ENCODE data around the gene SLC9A8. TPM values are rescaled to one million over a fixed set of nuclear protein-coding genes. Genes with fewer than 3 reads are reported as not detected.
A peak's percentile ranks its signal among the peaks of the same experiment; 100 is the strongest.

Gene SLC9A8
- total RNA-seq, 1 donor: 6.9 TPM

DNA sequence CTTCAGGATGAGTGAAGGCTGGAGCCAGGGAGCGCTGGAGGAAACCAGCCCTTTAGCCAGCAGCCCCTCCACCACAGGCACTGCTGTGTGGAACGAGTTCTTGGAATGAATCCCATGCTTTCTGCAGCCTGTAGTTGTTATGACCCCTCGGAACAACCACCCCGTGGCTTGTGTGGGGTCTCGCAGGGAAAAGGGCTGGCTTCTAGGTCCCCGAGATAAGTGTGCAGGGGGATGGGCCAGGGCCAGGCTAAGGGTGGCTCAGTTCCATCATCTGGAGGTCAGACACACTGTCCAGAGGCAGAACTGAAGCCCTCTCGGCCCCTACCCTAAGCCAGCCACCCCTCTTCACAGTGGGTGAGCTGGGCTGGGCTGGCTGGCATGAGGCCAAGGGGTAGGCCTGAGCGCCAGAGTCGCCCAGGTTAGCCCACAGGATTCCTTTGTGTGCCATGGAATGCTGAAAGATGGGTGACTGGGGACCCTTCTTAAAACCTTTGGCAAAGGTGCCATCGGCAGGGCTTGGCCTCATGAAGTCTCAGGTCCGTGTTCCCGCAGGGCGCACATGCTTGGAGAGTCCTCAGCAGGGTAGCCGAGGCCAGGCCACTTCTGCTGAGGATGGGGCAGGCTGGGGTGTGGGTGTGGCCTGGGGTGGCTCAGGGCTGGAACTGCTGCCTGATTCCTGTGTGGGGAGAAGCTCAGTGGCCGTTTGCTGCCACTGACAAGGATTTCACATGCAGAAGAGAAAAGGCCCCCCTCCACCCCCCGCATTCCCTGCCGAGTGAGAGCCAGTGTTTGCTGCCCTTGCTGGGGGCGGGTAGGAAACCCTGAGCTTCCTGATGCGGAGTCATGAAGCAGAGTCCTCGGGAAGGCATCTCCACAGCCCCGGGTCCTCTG is 78.1 kb downstream of the SLC9A8 start:
- Histone ChIP-seq H3K79me2 (ENCODE audit: insufficient read depth, low read length) (peaks cover 2% of the 10 kb centered on the region), H3K27me3 (ENCODE audit: insufficient read depth, low read length) (no peaks in the 10 kb centered on the region), H3K4me3 (ENCODE audit: insufficient read depth, low read length) (no peak overlapping the region), H3K9me3 (ENCODE audit: low read depth, low read length) (no peaks in the 10 kb centered on the region), H3K27ac (ENCODE audit: low read depth, low read length) (no peak overlapping the region), H3K36me3 (ENCODE audit: insufficient read depth, low read length) (peaks cover under 1% of the 10 kb centered on the region), H3K4me2 (ENCODE audit: insufficient read depth, low read length) (no peak overlapping the region), H3K4me1 (ENCODE audit: insufficient read depth, low read length) (peaks cover 39% of the 10 kb centered on the region), H4K20me1 (ENCODE audit: insufficient read depth, low read length) (peaks cover 10% of the 10 kb centered on the region), H2AFZ (ENCODE audit: low read length) (no peak overlapping the region)
- TF ChIP-seq, protein P1, sequence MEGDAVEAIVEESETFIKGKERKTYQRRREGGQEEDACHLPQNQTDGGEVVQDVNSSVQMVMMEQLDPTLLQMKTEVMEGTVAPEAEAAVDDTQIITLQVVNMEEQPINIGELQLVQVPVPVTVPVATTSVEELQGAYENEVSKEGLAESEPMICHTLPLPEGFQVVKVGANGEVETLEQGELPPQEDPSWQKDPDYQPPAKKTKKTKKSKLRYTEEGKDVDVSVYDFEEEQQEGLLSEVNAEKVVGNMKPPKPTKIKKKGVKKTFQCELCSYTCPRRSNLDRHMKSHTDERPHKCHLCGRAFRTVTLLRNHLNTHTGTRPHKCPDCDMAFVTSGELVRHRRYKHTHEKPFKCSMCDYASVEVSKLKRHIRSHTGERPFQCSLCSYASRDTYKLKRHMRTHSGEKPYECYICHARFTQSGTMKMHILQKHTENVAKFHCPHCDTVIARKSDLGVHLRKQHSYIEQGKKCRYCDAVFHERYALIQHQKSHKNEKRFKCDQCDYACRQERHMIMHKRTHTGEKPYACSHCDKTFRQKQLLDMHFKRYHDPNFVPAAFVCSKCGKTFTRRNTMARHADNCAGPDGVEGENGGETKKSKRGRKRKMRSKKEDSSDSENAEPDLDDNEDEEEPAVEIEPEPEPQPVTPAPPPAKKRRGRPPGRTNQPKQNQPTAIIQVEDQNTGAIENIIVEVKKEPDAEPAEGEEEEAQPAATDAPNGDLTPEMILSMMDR (IDR thresholded peaks at IDR 0.05; ENCODE audit: extremely low read depth, low read depth, low read length): no peak
- DNase-seq (ENCODE audit: insufficient read length, low spot score, missing footprints): no peak

DNA sequence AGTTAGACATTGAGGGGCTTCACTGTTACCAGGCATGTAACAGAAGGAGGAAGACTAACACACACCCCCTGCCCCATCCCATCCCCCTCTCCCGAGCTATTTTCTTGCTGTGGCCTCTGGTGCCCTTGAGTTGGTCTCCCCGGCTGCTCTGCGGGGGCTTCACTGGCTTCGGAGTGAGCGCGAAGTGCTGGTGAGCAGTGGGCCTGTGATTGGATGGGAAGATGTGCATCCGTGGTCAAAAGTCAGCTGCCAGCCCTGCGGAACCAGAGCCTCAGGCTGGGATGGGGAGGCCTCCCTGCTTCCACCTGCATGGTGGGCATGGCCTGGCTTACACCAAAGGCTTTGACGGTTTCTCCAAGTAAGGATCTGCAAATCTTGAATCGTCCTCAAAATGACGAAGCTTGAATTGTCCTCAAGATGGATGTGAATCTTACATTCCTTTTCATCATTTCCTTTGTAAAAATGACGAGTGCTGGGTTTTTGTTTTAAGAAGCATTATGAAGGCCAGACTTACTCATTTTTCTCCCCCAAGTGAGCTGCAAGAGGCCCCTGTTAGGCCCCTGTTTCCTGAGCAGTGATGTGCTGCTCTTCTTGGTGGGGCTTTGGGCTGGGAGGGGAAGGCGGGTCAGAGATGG is 79.0 kb downstream of the SLC9A8 start:
- TF ChIP-seq, protein P1 (IDR thresholded peaks at IDR 0.05; ENCODE audit: extremely low read depth, low read depth, low read length): no peak
- Histone ChIP-seq H4K20me1 (ENCODE audit: insufficient read depth, low read length) (peaks cover 10% of the 10 kb centered on the region), H3K36me3 (ENCODE audit: insufficient read depth, low read length) (no peaks in the 10 kb centered on the region), H2AFZ (ENCODE audit: low read length) (no peak overlapping the region), H3K4me1 (ENCODE audit: insufficient read depth, low read length) (peaks cover 39% of the 10 kb centered on the region), H3K4me3 (ENCODE audit: insufficient read depth, low read length) (no peak overlapping the region), H3K4me2 (ENCODE audit: insufficient read depth, low read length) (no peak overlapping the region), H3K79me2 (ENCODE audit: insufficient read depth, low read length) (peaks cover 2% of the 10 kb centered on the region), H3K9me3 (ENCODE audit: low read depth, low read length) (no peaks in the 10 kb centered on the region), H3K27me3 (ENCODE audit: insufficient read depth, low read length) (no peaks in the 10 kb centered on the region), H3K27ac (ENCODE audit: low read depth, low read length) (no peak overlapping the region)
- no peak for DNase-seq (ENCODE audit: insufficient read length, low spot score, missing footprints)

DNA sequence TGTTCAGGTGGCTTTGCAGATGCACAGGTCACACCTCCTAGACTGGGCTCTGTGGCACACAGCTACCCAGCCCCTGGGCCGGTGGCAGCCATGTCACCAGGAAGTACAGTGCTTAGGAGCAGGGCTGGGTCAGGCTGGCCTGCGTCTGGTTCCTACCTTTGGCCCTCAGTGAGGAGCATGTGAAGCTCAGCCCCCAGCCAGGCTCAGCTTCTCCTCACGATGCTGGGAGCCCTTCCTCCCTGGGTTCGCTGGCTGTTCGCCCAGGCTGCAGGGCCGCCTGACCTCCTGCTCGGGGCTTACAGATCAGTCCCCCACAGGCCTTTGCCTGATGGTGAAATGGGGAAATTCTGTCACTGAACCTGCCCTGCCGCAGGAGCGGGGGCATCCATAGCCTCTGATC is 79.6 kb downstream of the SLC9A8 start:
- H4K20me1 ChIP-seq (ENCODE audit: insufficient read depth, low read length): peaks cover 9% of the 10 kb centered on the region
- no peak overlapping the region for H3K27ac ChIP-seq (ENCODE audit: low read depth, low read length)
- TF ChIP-seq, protein P1 (IDR thresholded peaks at IDR 0.05; ENCODE audit: extremely low read depth, low read depth, low read length): no peak
- H3K4me1 ChIP-seq (ENCODE audit: insufficient read depth, low read length): peaks cover 34% of the 10 kb centered on the region
- no peak for DNase-seq (ENCODE audit: insufficient read length, low spot score, missing footprints)
- H3K36me3 ChIP-seq (ENCODE audit: insufficient read depth, low read length): no peaks in the 10 kb centered on the region
- H3K9me3 ChIP-seq (ENCODE audit: low read depth, low read length): no peaks in the 10 kb centered on the region
- peaks cover 2% of the 10 kb centered on the region for H3K79me2 ChIP-seq (ENCODE audit: insufficient read depth, low read length)
- no peaks in the 10 kb centered on the region for H3K27me3 ChIP-seq (ENCODE audit: insufficient read depth, low read length)
- H3K4me2 ChIP-seq (ENCODE audit: insufficient read depth, low read length): peak overlapping the region; percentile 36
- no peak overlapping the region for H2AFZ ChIP-seq (ENCODE audit: low read length)
- H3K4me3 ChIP-seq (ENCODE audit: insufficient read depth, low read length): no peak overlapping the region

DNA sequence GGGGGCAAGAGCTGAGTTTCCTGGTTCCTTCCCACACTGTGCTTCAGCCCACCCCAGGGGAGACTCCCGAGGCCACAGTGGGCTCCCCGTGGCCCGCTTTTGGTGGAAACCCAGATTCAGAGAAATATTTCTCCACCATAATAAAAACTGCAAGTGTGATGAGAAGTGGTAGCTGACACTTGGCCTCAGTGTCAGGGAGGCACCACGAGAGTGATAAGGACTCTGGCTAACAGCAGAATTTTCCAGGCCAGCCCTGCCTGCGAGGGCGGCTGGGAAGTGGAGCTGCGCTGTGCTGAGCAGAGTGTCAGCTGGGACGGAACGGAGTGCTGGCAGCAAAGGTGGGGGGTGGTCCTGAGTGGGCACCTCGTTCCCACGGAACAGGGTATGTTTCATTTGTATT is 80.2 kb downstream of the SLC9A8 start:
- H4K20me1 ChIP-seq (ENCODE audit: insufficient read depth, low read length): peaks cover 6% of the 10 kb centered on the region
- H3K36me3 ChIP-seq (ENCODE audit: insufficient read depth, low read length): no peaks in the 10 kb centered on the region
- TF ChIP-seq, protein P1 (IDR thresholded peaks at IDR 0.05; ENCODE audit: extremely low read depth, low read depth, low read length): no peak
- peaks cover 2% of the 10 kb centered on the region for H3K79me2 ChIP-seq (ENCODE audit: insufficient read depth, low read length)
- H3K9me3 ChIP-seq (ENCODE audit: low read depth, low read length): no peaks in the 10 kb centered on the region
- no peak overlapping the region for H3K4me3 ChIP-seq (ENCODE audit: insufficient read depth, low read length)
- H2AFZ ChIP-seq (ENCODE audit: low read length): no peak overlapping the region
- H3K27me3 ChIP-seq (ENCODE audit: insufficient read depth, low read length): no peaks in the 10 kb centered on the region
- peaks cover 29% of the 10 kb centered on the region for H3K4me1 ChIP-seq (ENCODE audit: insufficient read depth, low read length)
- peak overlapping the region; percentile 36 for H3K4me2 ChIP-seq (ENCODE audit: insufficient read depth, low read length)
- H3K27ac ChIP-seq (ENCODE audit: low read depth, low read length): peak overlapping the region; percentile 45
- no peak for DNase-seq (ENCODE audit: insufficient read length, low spot score, missing footprints)

Measured in osteoblast (primary cell).